Stimulated activated CD8-positive, alpha-beta memory T cell treated with anti-CD3 and anti-CD28 coated beads, Interleukin-4, amount 100 ng/mL, for 24 hours (primary cell): ENCODE measurements around the gene SLC27A4.
A peak's percentile ranks its signal among the peaks of the same experiment; 100 is the strongest.

Source experiments
- DNase-seq: peaks from one replicate; pipeline ENCODE4 v3.0.0-alpha.2; 2020; ENCODE audit warnings: low read depth

Gene SLC27A4

GRCh38 chr9:128339761-128340690 lies at the start of gene SLC27A4:
TSS of gene SLC27A4 (plus strand) at chr9:128340527. CDS start at chr9:128343133, 2,606 bp downstream.
- DNase-seq = peak; percentile 74

DNA sequence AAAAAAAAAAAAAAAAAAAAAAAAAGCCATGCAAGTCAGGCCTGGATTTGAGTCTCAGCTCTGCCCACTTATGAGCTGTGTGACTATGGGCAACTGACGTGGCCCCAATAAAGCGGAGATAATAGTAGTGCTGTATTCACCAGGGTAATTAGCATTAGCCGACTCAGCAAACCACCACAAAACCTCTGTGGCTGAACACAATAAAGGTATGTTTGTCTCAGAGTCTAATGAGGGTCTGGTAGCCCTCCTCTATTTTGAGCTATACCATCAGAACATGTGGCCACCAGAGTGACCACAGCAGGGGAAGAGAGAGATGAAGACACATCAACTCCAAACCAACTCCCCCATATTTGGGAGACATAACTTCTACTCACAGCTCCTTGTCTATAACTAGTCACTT lies 48.3 kb upstream of the SLC27A4 start:
- DNase-seq = no peak

DNA sequence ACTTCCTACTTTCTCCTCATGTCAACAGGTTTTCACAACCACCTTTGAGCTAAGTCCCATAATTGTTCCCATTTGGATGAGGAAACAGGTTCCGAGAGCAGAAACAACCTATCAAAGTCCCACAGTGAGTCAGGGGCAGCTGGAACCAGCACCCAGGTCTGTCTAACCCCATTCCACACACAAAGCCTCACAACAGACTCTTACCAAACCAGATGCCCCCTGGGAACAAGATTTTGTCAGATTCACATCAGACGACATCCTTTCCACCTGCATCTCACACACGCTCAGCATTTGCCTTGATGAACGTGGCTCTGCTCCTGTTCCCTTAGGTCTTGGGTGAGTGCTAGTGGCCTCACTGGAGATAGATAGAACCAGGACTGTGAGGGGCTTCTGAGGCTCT lies 47.2 kb upstream of the SLC27A4 start:
- DNase-seq = no peak

GRCh38 chr9:128294142-128294541 lies 46.2 kb upstream of the SLC27A4 start:
- DNase-seq = no peak

DNA sequence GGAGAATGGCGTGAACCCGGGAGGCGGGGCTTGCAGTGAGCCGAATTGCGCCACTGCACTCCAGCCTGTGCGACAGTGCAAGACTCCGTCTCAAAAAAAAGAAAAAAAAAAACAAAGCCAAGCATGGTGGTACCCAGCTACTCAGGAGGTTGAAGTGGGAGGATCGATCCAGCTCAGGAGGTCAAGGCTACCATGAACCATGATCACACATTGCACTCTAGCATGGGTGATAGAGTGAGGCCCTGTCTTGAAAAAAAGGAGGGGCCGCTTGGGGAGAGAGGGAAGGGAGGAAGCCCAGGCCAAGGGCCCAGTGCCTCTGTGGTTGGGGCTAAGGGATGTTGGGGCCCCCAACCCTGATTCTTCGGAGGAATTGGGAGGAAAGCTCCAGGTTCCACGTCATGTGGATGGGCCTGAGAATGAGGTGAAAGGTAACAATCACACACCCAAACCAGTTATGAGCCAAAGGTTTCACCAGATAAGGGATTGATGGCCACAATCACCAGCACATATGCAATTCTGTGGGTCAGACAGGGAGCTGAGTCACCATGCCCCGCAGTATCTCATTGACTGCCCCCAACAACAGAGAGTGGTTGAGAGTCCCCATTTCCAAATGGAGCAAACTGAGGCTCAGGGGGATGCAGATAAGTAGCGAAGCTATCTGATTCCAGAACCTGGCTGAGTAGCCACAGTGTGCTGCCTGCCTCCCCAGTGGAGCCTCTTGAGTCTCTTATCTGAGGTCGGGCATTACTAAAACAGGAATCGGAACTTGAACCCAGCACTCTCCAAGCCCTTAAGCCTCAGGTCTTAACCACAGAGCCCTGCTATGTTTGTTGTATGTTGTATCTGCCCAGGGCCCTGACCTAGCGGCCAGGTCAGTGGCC lies 43.7 kb upstream of the SLC27A4 start:
- no peak for DNase-seq

DNA sequence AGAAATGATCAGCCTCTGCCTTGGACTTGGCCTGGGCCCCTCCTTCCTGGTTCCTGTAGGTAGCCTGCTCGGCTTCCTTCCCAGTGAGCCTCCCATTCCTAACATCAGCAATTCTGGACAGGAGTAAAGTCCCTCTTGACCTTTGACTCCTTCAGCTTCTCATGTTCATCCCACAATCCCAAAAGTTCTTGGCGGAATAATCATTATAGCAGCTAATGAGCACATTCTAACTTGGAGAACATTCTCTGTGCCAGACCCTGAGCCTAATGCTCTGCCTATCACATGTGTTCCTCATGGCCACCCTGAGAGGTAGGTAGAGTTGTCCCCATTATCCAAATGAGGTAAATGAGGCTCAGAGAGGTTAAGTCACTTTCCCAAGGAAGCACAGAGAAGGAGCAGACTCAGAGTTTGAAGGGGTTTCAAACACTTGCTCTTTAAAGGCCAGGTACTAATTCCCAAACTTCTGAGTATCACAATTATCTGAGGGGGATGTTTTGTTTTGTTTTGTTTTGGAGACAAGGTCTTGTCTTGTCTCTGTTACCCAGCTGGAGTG lies 43.0 kb upstream of the SLC27A4 start:
- no peak for DNase-seq

- DNase-seq = no peak
These were observed 41.5 kb upstream of the SLC27A4 start for GRCh38 chr9:128298535-128299482.

DNA sequence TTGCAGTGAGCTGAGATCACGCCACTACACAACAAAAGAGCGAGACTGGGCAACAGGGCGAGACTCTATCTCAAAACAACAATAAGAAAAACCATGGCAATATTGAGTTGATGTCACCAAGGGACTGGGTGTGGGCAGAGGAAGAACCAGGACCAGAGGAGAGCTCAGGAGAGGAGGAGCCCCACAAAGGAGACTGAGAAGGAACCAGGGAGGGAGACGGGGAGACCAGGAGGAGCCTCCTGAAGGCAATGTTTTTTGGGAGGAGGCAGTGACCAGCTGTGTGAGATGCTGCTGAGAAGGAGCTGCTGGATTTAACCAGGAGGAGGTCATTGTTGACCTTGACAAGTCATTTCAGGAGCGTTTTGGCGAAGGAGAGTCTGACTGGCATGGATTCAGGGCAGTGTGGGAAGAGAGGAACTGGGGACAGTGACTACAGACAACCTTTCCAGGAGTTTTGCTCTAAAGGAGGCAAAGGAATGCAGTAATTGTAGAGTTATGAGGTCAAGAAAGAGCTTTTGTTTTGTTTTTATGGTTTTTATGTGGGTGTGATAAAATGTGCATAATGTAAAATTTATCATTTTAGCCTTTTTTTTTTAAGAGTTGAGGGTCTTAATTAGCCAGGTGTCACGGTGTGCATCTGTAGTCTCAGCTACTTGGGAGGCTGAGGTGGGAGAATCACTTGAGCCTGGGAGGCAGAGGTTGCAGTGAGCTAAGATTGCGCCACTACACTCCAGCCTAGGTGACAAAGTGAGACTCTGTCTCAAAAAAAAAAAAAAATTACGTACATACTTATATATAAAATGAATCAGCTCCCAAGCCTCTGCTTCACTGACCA lies 36.0 kb upstream of the SLC27A4 start:
- no peak for DNase-seq

DNA sequence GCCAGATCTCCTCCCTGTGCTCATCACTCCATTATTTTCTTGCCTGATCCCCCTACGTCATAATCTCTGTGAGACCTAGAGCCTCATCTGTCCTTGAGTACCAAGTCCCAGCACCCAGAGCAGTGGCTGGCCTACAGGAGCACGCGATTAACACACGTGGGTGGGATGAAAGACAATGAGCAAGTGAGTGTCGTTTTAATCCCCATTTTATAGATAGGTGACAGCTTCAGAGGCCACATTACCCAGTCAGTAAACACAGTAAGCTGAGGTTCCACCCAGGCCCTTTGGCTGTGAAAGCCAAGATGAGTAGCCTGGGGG lies 35.4 kb upstream of the SLC27A4 start:
- no peak for DNase-seq

DNA sequence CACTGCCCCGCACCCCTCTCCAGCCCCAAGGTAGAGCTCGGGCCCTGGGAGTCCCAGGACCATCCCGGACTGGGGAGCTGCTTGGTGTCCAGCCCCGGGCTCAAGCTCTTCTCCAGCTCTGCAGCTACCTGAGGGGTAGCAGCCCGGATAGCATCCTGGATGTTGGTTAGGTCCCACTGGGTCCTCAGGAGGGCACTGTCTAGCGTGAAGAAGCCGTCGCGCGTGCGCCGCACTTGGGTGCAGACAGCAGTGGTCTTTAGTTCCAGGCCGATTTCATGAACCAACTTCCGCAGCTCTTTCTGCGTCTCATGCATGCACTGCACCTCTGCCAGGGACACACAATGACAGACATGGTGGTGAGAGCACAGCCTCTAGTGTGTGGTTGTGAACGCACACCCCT lies 30.8 kb upstream of the SLC27A4 start:
- no peak for DNase-seq

DNA sequence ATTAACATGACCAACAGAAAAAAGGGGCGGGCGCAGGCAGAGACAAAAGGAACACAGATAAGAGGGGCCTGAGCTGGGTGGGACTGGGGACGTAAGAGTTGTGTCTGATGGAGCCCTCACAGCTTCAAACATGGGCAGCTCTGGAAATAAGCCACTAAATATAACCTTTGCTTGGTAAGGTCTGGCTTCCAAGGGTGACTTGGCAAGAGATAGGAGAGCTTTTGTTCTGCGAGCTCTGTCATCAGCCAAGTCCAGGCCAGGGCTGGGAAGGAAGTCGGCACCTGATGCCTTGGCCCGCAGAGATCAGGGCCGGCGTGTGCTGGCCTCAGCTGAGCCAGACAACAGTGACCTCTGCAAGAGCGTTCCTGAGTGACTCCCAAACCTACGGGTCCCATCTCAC lies 29.9 kb upstream of the SLC27A4 start:
- no peak for DNase-seq

DNA sequence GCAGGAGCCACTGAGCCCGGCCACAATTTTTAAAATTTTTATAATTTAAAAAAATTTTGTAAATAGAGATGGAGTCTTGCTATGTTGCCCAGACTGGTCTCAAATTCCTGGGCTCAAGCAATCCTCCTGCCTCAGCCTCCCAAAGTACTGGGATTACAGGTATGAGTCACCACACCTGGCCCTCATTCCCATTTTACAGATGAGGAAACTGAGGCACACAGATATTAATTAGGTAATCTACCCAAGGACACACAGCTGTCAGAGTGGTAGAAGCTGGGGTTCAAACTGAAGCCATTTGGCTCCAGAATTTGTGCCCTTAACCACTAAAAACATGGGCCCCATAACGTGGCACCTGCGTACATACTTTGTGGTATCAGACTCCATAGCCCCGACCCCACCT lies 25.6 kb upstream of the SLC27A4 start:
- no peak for DNase-seq

GRCh38 chr9:128316421-128316820 lies 23.9 kb upstream of the SLC27A4 start:
- no peak for DNase-seq

GRCh38 chr9:128317629-128318028 lies 22.7 kb upstream of the SLC27A4 start:
- no peak for DNase-seq

DNA sequence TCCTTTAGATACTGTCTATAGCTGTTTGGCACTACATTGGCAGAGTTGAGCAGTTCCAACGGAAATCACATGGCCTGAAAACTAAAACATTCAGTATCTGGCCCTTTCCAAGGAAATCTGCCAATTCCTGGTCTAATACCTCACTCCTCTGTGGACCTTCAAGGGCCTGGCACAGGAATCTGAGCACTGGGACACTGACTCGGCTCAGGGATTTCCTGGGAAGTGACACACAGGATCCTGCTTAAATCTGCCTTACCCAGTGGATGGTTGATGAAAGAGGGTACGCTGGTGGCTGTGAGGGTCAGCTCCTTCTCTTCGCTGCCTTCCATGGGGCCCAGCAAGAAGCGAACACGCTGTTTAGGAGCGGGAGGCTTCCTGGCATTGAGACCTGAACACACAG lies 19.0 kb upstream of the SLC27A4 start:
- DNase-seq = no peak

DNA sequence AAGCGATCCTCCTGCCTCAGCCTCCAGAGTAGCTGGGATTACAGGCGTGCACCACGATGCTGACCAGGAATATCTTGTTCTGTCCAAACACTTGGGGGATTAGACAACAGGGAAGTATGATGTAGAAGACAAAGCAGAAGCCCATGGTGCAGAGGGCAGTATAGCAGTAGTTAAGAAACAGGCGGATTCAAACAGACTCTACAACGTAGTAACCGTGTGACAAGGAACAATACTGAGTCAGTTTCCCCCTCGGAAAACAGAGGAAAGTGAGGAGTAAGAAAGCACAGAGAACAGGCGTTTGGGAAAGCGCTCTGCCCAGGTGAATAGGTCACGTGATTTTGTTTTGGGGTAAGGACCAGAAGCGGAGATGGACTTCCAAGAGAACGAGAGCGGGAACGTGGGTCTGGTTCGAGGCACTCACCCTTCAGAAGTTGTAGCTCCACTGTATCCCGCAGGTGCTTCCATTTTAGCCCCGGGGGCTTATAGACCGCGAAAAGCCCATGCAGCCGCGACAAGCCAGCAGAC lies 18.4 kb upstream of the SLC27A4 start:
- no peak for DNase-seq

- DNase-seq = peak; percentile 91
These were observed 17.7 kb upstream of the SLC27A4 start, which contains the start of the genes COQ4 and TRUB2 for GRCh38 chr9:128322404-128323211. TSS of gene COQ4 (plus strand) at chr9:128322839. CDS start at chr9:128322859, 20 bp downstream. TSS of gene TRUB2 (minus strand) at chr9:128322447. CDS start at chr9:128322408, 39 bp downstream.

DNA sequence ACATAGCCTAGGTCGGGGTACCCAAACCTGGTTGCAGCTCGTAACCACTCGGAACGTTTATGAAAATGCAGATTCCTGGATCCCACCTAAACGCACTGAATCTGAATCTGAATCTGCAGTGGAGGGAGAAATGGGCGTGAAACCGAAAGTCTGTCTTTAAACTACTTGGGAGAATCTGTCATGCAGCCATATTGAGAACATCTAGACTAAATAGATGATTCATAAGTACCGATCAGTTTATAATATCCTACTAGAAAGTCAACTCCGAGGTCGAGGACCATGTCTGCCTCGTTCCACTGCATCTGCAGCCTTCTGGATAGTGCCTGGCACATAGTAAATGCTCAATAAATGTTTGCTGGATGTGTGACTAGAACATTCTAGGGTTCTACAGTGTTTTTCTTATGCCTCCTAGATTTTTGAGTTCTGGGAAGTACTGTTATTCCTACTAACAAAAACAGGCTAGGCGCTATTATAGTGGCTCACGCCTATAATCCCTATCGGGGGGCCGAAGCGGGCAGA lies 17.1 kb upstream of the SLC27A4 start:
- no peak for DNase-seq

DNA sequence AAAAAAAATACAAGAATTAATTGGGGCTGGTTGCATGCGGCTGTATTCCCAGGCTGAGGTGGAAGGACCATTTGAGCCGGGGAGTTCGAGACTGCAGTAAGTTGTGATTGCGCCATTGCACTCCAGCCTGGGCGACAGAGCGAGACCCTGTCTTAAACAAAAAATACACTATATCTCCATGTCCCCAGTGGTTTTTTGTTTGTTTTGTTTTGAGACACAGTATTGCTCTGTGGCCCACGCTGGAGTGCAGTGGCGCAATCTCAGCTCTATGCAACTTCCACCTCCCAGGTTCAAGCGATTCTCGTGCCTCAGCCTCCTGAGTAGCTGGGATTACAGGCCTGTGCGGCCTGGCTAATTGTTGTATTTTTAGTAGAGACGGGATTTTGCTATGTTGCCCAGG lies 16.5 kb upstream of the SLC27A4 start:
- DNase-seq = no peak
